OCI-LY7 (cell line): ENCODE data around the gene ADPRHL1. TPM values are rescaled to one million over a fixed set of nuclear protein-coding genes. Genes with fewer than 3 reads are reported as not detected.

Experiments
- BruUV-seq: library from RNA; stranded (reverse); fragments of 400-500 nt; replicated peaks from 2 replicates; lab custom pipeline; 2021; lab: Mats Ljungman, UMichigan
- CTCF ChIA-PET: fragments of 300-600 bp; sonication (Branson Sonifier 250); formaldehyde crosslinking; loops from one replicate; lab custom pipeline; 2022; ENCODE audit warnings: antibody characterized with exemption; ENCODE audit not compliant: unreplicated experiment; lab: Charles Lee
- POLR2A ChIA-PET: fragments of 300-600 bp; sonication (Branson Sonifier 250); formaldehyde crosslinking; loops from one replicate; lab custom pipeline; 2022; ENCODE audit warnings: antibody characterized with exemption; lab: Charles Lee
- DNase-seq: peaks from one replicate; pipeline ENCODE4 v3.0.0-alpha.2; 2015; ENCODE audit warnings: low spot score
- H2AFZ ChIP-seq: fragments of 200-600 bp; sonication (generic), shearing (Covaris generic); 2 replicates; pipeline ENCODE4 v1.6.1; 2014; ENCODE audit warnings: mild to moderate bottlenecking, antibody characterized with exemption, low read length, moderate library complexity
- H3K27ac ChIP-seq: fragments of 200-600 bp; sonication (generic); 2 replicates; pipeline ENCODE4 v1.5.1; 2014; ENCODE audit warnings: mixed run types, low read depth, mild to moderate bottlenecking, moderate library complexity, low read length, inconsistent platforms; ENCODE audit not compliant: poor library complexity, severe bottlenecking
- H3K36me3 ChIP-seq: fragments of 200-600 bp; sonication (generic); 2 replicates; pipeline ENCODE4 v1.6.1; 2014; ENCODE audit warnings: mild to moderate bottlenecking, antibody characterized with exemption, low read length, moderate library complexity, mixed read lengths; ENCODE audit not compliant: insufficient read depth
- H3K4me1 ChIP-seq: fragments of 200-600 bp; sonication (generic); 2 replicates; pipeline ENCODE4 v1.5.1; 2014; ENCODE audit warnings: mild to moderate bottlenecking, low read length; ENCODE audit not compliant: insufficient read depth, poor library complexity, severe bottlenecking
- H3K4me2 ChIP-seq: fragments of 200-600 bp; sonication (generic); 2 replicates; pipeline ENCODE4 v1.6.1; 2014; ENCODE audit warnings: mild to moderate bottlenecking, low read length
- H3K4me3 ChIP-seq: fragments of 200-600 bp; sonication (generic); 2 replicates; pipeline ENCODE4 v1.5.1; 2014; ENCODE audit warnings: mild to moderate bottlenecking, low read depth, low read length; ENCODE audit not compliant: poor library complexity, severe bottlenecking
- H3K79me2 ChIP-seq: fragments of 200-600 bp; sonication (generic); 2 replicates; pipeline ENCODE4 v1.6.1; 2016; ENCODE audit warnings: low read depth, mild to moderate bottlenecking, low read length, moderate library complexity, mixed read lengths; ENCODE audit not compliant: insufficient read depth
- H3K9me2 ChIP-seq: fragments of 200-600 bp; sonication (generic); 2 replicates; pipeline ENCODE4 v1.6.1; 2016; ENCODE audit warnings: mild to moderate bottlenecking, low read length, mixed read lengths; ENCODE audit not compliant: insufficient read depth
- H3K9me3 ChIP-seq: fragments of 200-600 bp; sonication (generic); 2 replicates; pipeline ENCODE4 v1.6.1; 2014; ENCODE audit warnings: mild to moderate bottlenecking, mixed run types, low read length, mixed read lengths
- H4K20me1 ChIP-seq: fragments of 200-600 bp; sonication (generic); 2 replicates; pipeline ENCODE4 v1.6.1; 2014; ENCODE audit warnings: mild to moderate bottlenecking, antibody characterized with exemption, low read length, moderate library complexity, mixed read lengths; ENCODE audit not compliant: insufficient read depth
- EZH2phosphoT487 ChIP-seq: fragments of 200-600 bp; sonication (generic); IDR thresholded peaks from 2 replicates; pipeline ENCODE4 v1.6.1; 2018; ENCODE audit warnings: low read depth, borderline replicate concordance, mild to moderate bottlenecking, mixed run types, antibody characterized with exemption, low read length, moderate library complexity, mixed read lengths
- intact Hi-C: fragments of 100-400 bp; cut with micrococcal nuclease; formaldehyde crosslinking; loops from one replicate; pipeline ENCODE4 v1.10.0; 2022; ENCODE audit not compliant: unreplicated experiment
- total RNA-seq, 2 experiments: library from RNA; depleted of rRNA in 1 of 2; stranded (reverse); fragments of >200 nt in 1 of 2; shearing (Covaris generic) in 1 of 2; gene quantifications; 2 replicates each; pipeline ENCODE4 v1.2.3, GENCODE V29; 2014 to 2022
- TF ChIP-seq, protein P1 (sequence below): fragments of 200-600 bp; sonication (generic); conservative IDR thresholded peaks from 2 replicates; pipeline ENCODE4 v1.5.1; 2014; ENCODE audit warnings: mild to moderate bottlenecking, antibody characterized with exemption, low read length, moderate library complexity, mixed read lengths

Gene ADPRHL1
- total RNA-seq, 2 experiments from 2014 or later: 2.5 to 6.2 TPM

- no TSS peak for BruUV-seq
- peaks cover 35% of the 10 kb centered on the region for H3K79me2 ChIP-seq
- H4K20me1 ChIP-seq: peaks cover 32% of the 10 kb centered on the region; the same call in 1 of the 2 replicates
- H3K4me2 ChIP-seq: peak overlapping the region; percentile 100
- peak overlapping the region; percentile 82 for H3K4me3 ChIP-seq
- CTCF ChIA-PET: no interaction called here
- no peaks in the 10 kb centered on the region for H3K36me3 ChIP-seq
- POLR2A ChIA-PET: interaction anchor here (0.6 kb wide), 1 partner anchor 49 kb away, joined by 3 read pairs; no protein-coding TSS in a partner anchor
- H3K27ac ChIP-seq: no peak overlapping the region
- intact Hi-C loops: no loop called here
- peaks cover 36% of the 10 kb centered on the region for H3K4me1 ChIP-seq
- TF ChIP-seq EZH2phosphoT487: no peak
- TF ChIP-seq, protein P1, sequence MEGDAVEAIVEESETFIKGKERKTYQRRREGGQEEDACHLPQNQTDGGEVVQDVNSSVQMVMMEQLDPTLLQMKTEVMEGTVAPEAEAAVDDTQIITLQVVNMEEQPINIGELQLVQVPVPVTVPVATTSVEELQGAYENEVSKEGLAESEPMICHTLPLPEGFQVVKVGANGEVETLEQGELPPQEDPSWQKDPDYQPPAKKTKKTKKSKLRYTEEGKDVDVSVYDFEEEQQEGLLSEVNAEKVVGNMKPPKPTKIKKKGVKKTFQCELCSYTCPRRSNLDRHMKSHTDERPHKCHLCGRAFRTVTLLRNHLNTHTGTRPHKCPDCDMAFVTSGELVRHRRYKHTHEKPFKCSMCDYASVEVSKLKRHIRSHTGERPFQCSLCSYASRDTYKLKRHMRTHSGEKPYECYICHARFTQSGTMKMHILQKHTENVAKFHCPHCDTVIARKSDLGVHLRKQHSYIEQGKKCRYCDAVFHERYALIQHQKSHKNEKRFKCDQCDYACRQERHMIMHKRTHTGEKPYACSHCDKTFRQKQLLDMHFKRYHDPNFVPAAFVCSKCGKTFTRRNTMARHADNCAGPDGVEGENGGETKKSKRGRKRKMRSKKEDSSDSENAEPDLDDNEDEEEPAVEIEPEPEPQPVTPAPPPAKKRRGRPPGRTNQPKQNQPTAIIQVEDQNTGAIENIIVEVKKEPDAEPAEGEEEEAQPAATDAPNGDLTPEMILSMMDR: no peak
- no peak overlapping the region for H2AFZ ChIP-seq
- H3K9me3 ChIP-seq: no peaks in the 10 kb centered on the region
- no peaks in the 10 kb centered on the region for H3K9me2 ChIP-seq
- DNase-seq: no peak
Observed at GRCh38 chr13:113488283-113488682, 35.0 kb upstream of the ADPRHL1 start.

- no peak overlapping the region for H3K27ac ChIP-seq
- POLR2A ChIA-PET: interaction anchor here (0.6 kb wide), 2 partner anchors 24 to 792 kb away, joined by 3 to 6 read pairs; no protein-coding TSS in a partner anchor
- no peak overlapping the region for H3K4me3 ChIP-seq
- no peaks in the 10 kb centered on the region for H3K9me3 ChIP-seq
- H3K4me2 ChIP-seq: peak overlapping the region; percentile 48
- no peak overlapping the region for H2AFZ ChIP-seq
- no peak for DNase-seq
- CTCF ChIA-PET: no interaction called here
- no TSS peak for BruUV-seq
- TF ChIP-seq, protein P1: no peak
- no peak for TF ChIP-seq EZH2phosphoT487
- intact Hi-C loops: no loop called here
- H3K79me2 ChIP-seq: peaks cover 39% of the 10 kb centered on the region
- H3K4me1 ChIP-seq: peaks cover 26% of the 10 kb centered on the region
- no peaks in the 10 kb centered on the region for H3K36me3 ChIP-seq
- H4K20me1 ChIP-seq: peaks cover 32% of the 10 kb centered on the region; the same call in 1 of the 2 replicates
- H3K9me2 ChIP-seq: no peaks in the 10 kb centered on the region
Observed at GRCh38 chr13:113486698-113487097, 33.4 kb upstream of the ADPRHL1 start.

DNA sequence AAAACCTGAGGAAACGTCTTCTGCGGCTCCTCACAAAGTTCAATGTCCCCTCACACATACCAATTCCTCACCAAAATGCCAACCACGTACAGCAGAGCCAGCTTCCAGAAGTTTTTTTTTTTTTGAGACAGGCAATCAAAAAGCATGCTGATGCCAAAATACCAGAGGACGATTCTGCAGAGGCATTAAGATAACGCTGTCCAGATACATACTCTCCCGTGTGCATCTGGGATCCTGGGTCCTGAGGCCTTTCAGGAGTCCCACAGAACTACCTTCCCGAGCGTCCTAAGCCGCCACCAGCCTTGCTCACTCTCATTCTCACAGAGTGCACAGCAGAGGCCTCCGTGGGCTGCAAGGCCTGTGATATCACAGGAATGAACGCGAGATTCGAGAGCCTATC, 32.3 kb upstream of the ADPRHL1 start:
- TF ChIP-seq EZH2phosphoT487: no peak
- TF ChIP-seq, protein P1: no peak
- peaks cover 32% of the 10 kb centered on the region; the same call in 1 of the 2 replicates for H4K20me1 ChIP-seq
- intact Hi-C loops: no loop called here

More for the DNA sequence above, 32.3 kb upstream of the ADPRHL1 start:
- BruUV-seq: no TSS peak
- ChIA-PET POLR2A (no interaction called here), CTCF (interaction anchor here (0.5 kb wide), 1 partner anchor 20 kb away, joined by 3 read pairs; no protein-coding TSS in a partner anchor)
- H3K4me3 ChIP-seq: no peak overlapping the region
- no peak overlapping the region for H3K4me2 ChIP-seq
- H3K4me1 ChIP-seq: peaks cover 26% of the 10 kb centered on the region
- no peak overlapping the region for H3K27ac ChIP-seq
- DNase-seq: no peak
- H3K36me3 ChIP-seq: peaks cover 2% of the 10 kb centered on the region; the same call in 1 of the 2 replicates
- H2AFZ ChIP-seq: no peak overlapping the region
- H3K9me3 ChIP-seq: no peaks in the 10 kb centered on the region
- H3K79me2 ChIP-seq: peaks cover 39% of the 10 kb centered on the region
- H3K9me2 ChIP-seq: no peaks in the 10 kb centered on the region
